BLaER1 (cell line): ENCODE data around the gene HSPB8.

ENCODE experiments used
- H3K27ac ChIP-seq: shearing (Covaris generic); formaldehyde crosslinking; 2 replicates; pipeline ENCODE4 v1.8.1; 2022
- H3K27me3 ChIP-seq: shearing (Covaris generic); formaldehyde crosslinking; 2 replicates; pipeline ENCODE4 v1.8.1; 2022
- H3K36me3 ChIP-seq: shearing (Covaris generic); formaldehyde crosslinking; 2 replicates; pipeline ENCODE4 v1.8.1; 2022
- H3K4me1 ChIP-seq: shearing (Covaris generic); formaldehyde crosslinking; 2 replicates; pipeline ENCODE4 v1.8.1; 2022
- H3K4me2 ChIP-seq: shearing (Covaris generic); formaldehyde crosslinking; 2 replicates; pipeline ENCODE4 v1.8.1; 2022
- H3K4me3 ChIP-seq: shearing (Covaris generic); formaldehyde crosslinking; 2 replicates; pipeline ENCODE4 v1.8.1; 2022
- H3K9ac ChIP-seq: shearing (Covaris generic); formaldehyde crosslinking; 2 replicates; pipeline ENCODE4 v1.8.1; 2022
- H3K9me3 ChIP-seq: shearing (Covaris generic); formaldehyde crosslinking; 2 replicates; pipeline ENCODE4 v1.8.1; 2022
- H4K20me1 ChIP-seq: shearing (Covaris generic); formaldehyde crosslinking; 2 replicates; pipeline ENCODE4 v1.8.1; 2022
- Cebpa-rat ChIP-seq: shearing (Covaris generic); IDR thresholded peaks from 2 replicates; pipeline ENCODE4 v1.8.1; 2022

HSPB8 gene

GRCh38 chr12:119178544-119179334, at the start of gene HSPB8:
Gene HSPB8 (plus strand): TSS chr12:119178931. CDS start chr12:119179313, 382 bp downstream.
- TF ChIP-seq Cebpa-rat, result no peak
- no peak within 1 kb of the TSS for H3K27ac ChIP-seq
- no peak within 1 kb of the TSS for H3K9ac ChIP-seq
- H3K4me3 ChIP-seq, result no peak within 1 kb of the TSS
- peaks cover 12% of the 10 kb centered on the region for H3K4me1 ChIP-seq
- H3K27me3 ChIP-seq, result 0 out of 2 replicates have a peak, but pooled peaks cover 3% of the 10 kb centered on the region
- H3K9me3 ChIP-seq, result no peaks in the 10 kb centered on the region
- no peaks in the 10 kb centered on the region for H4K20me1 ChIP-seq
- H3K36me3 ChIP-seq, result no peaks in the 10 kb centered on the region
- H3K4me2 ChIP-seq, result peak within 1 kb of the TSS; percentile 64

GRCh38 chr12:119129827-119130434, 48.8 kb upstream of the HSPB8 start:
- no peak for TF ChIP-seq Cebpa-rat
- Histone ChIP-seq H3K4me2 (no peak overlapping the region), H3K4me1 (no peaks in the 10 kb centered on the region), H3K9ac (no peak overlapping the region), H3K4me3 (no peak overlapping the region), H4K20me1 (no peaks in the 10 kb centered on the region), H3K36me3 (no peaks in the 10 kb centered on the region), H3K27ac (no peak overlapping the region), H3K9me3 (no peaks in the 10 kb centered on the region), H3K27me3 (no peaks in the 10 kb centered on the region)

GRCh38 chr12:119130523-119130922, 48.2 kb upstream of the HSPB8 start:
- H3K9me3 ChIP-seq, result no peaks in the 10 kb centered on the region
- TF ChIP-seq Cebpa-rat, result no peak
- no peak overlapping the region for H3K9ac ChIP-seq
- H3K4me1 ChIP-seq, result no peaks in the 10 kb centered on the region
- H3K4me3 ChIP-seq, result no peak overlapping the region
- H3K4me2 ChIP-seq, result no peak overlapping the region
- H3K27ac ChIP-seq, result no peak overlapping the region
- no peaks in the 10 kb centered on the region for H4K20me1 ChIP-seq
- no peaks in the 10 kb centered on the region for H3K27me3 ChIP-seq
- no peaks in the 10 kb centered on the region for H3K36me3 ChIP-seq

GRCh38 chr12:119134284-119135072, 44.3 kb upstream of the HSPB8 start:
- no peaks in the 10 kb centered on the region for H4K20me1 ChIP-seq
- no peaks in the 10 kb centered on the region for H3K27me3 ChIP-seq
- H3K4me2 ChIP-seq, result no peak overlapping the region
- no peak overlapping the region for H3K4me3 ChIP-seq
- H3K9ac ChIP-seq, result no peak overlapping the region
- TF ChIP-seq Cebpa-rat, result no peak
- H3K27ac ChIP-seq, result no peak overlapping the region
- no peaks in the 10 kb centered on the region for H3K36me3 ChIP-seq
- peaks cover 8% of the 10 kb centered on the region; the same call in 1 of the 2 replicates for H3K4me1 ChIP-seq
- no peaks in the 10 kb centered on the region for H3K9me3 ChIP-seq

- H3K27me3 ChIP-seq, result no peaks in the 10 kb centered on the region
- no peak overlapping the region for H3K9ac ChIP-seq
- H3K4me1 ChIP-seq, result peaks cover 8% of the 10 kb centered on the region; the same call in 1 of the 2 replicates
- H3K4me2 ChIP-seq, result no peak overlapping the region
- no peak for TF ChIP-seq Cebpa-rat
- H3K36me3 ChIP-seq, result no peaks in the 10 kb centered on the region
- no peak overlapping the region for H3K4me3 ChIP-seq
- no peaks in the 10 kb centered on the region for H4K20me1 ChIP-seq
- H3K9me3 ChIP-seq, result no peaks in the 10 kb centered on the region
- no peak overlapping the region for H3K27ac ChIP-seq
These were observed 41.8 kb upstream of the HSPB8 start for GRCh38 chr12:119136811-119137410.

GRCh38 chr12:119139448-119139847, 39.3 kb upstream of the HSPB8 start:
- no peak for TF ChIP-seq Cebpa-rat
- Histone ChIP-seq H3K4me3 (no peak overlapping the region), H3K36me3 (no peaks in the 10 kb centered on the region), H3K9me3 (no peaks in the 10 kb centered on the region), H3K9ac (no peak overlapping the region), H3K4me1 (peaks cover 8% of the 10 kb centered on the region; the same call in 1 of the 2 replicates), H3K4me2 (no peak overlapping the region), H3K27me3 (no peaks in the 10 kb centered on the region), H4K20me1 (no peaks in the 10 kb centered on the region), H3K27ac (no peak overlapping the region)

- Histone ChIP-seq H3K4me2 (no peak overlapping the region), H3K27me3 (no peaks in the 10 kb centered on the region), H3K27ac (no peak overlapping the region), H3K9ac (no peak overlapping the region), H3K36me3 (no peaks in the 10 kb centered on the region), H3K4me1 (no peaks in the 10 kb centered on the region), H3K4me3 (no peak overlapping the region), H4K20me1 (no peaks in the 10 kb centered on the region), H3K9me3 (no peaks in the 10 kb centered on the region)
- no peak for TF ChIP-seq Cebpa-rat
These were observed 33.4 kb upstream of the HSPB8 start for GRCh38 chr12:119145367-119145766.

- Histone ChIP-seq H3K36me3 (no peaks in the 10 kb centered on the region), H3K27ac (no peak overlapping the region), H3K4me3 (no peak overlapping the region), H3K4me1 (no peaks in the 10 kb centered on the region), H3K4me2 (no peak overlapping the region), H4K20me1 (no peaks in the 10 kb centered on the region), H3K9ac (no peak overlapping the region), H3K27me3 (no peaks in the 10 kb centered on the region), H3K9me3 (0 out of 2 replicates have a peak, but pooled peaks cover 3% of the 10 kb centered on the region)
- no peak for TF ChIP-seq Cebpa-rat
These were observed 30.8 kb upstream of the HSPB8 start for GRCh38 chr12:119147847-119148448.

GRCh38 chr12:119149270-119149669, 29.5 kb upstream of the HSPB8 start:
- Histone ChIP-seq H3K9ac (no peak overlapping the region), H3K27me3 (no peaks in the 10 kb centered on the region), H3K4me2 (no peak overlapping the region), H3K9me3 (peaks cover 15% of the 10 kb centered on the region), H3K36me3 (no peaks in the 10 kb centered on the region), H4K20me1 (no peaks in the 10 kb centered on the region), H3K4me3 (no peak overlapping the region), H3K4me1 (no peaks in the 10 kb centered on the region), H3K27ac (no peak overlapping the region)
- TF ChIP-seq Cebpa-rat, result no peak
